Natural killer cell (primary cell): Measurements from ENCODE around the gene KHDC1L. TPM values are rescaled to one million over a fixed set of nuclear protein-coding genes. Genes with fewer than 3 reads are reported as not detected.
"Not testable (repeated sequence)": the region's sequence is repeated elsewhere in the genome, so short reads cannot be mapped to it uniquely, and the experiment has no call there.

Experiments
- ATAC-seq, 3 donors: fragments of 150-1000 bp in 2 of 3; fragments of 200-7000 bp in 1 of 3; cut with Tn5 transposase; 1 replicate in 1 of 3; 2 replicates in 2 of 3; pipeline ENCODE4 v1.10.0; 2021; ENCODE audit warnings: mild to moderate bottlenecking in 2 of 3, moderate library complexity in 2 of 3
- DNase-seq, 2 donors: peaks; one replicate each; pipeline versions ENCODE4 v3.0.0 to v3.0.0-alpha.2; 2013 to 2021; ENCODE audit warnings: mixed read lengths in 1 of 2
- H3K27ac ChIP-seq: one replicate; pipeline ENCODE4 v1.5.1; 2013; ENCODE audit warnings: mild to moderate bottlenecking, low read length
- H3K27me3 ChIP-seq: one replicate; pipeline ENCODE4 v1.6.1; 2013; ENCODE audit warnings: low read length; ENCODE audit not compliant: control insufficient read depth, insufficient read depth
- H3K36me3 ChIP-seq: one replicate; pipeline ENCODE4 v1.6.1; 2013; ENCODE audit warnings: low read length; ENCODE audit not compliant: control insufficient read depth, insufficient read depth
- H3K4me1 ChIP-seq: one replicate; pipeline ENCODE4 v1.6.1; 2013; ENCODE audit warnings: low read length; ENCODE audit not compliant: control insufficient read depth, insufficient read depth
- H3K4me3 ChIP-seq: one replicate; pipeline ENCODE4 v1.5.1; 2013; ENCODE audit warnings: low read length
- H3K9me3 ChIP-seq: one replicate; pipeline ENCODE4 v1.6.1; 2013; ENCODE audit warnings: low read length; ENCODE audit not compliant: control insufficient read depth, insufficient read depth
- H3K27ac Mint-ChIP-seq, 2 donors: one replicate each; pipeline ENCODE4 v1.8.0; 2022; ENCODE audit warnings: mild to moderate bottlenecking in 2 of 2, mixed read lengths in 2 of 2, moderate library complexity in 1 of 2
- H3K27me3 Mint-ChIP-seq, 2 donors: one replicate each; pipeline ENCODE4 v1.8.0; 2022; ENCODE audit warnings: low read depth in 2 of 2, mixed read lengths in 2 of 2
- H3K36me3 Mint-ChIP-seq: one replicate; pipeline ENCODE4 v1.8.0; 2022; ENCODE audit warnings: mixed read lengths
- H3K4me1 Mint-ChIP-seq, 2 donors: one replicate each; pipeline ENCODE4 v1.8.0; 2022; ENCODE audit warnings: mixed read lengths in 2 of 2
- H3K4me3 Mint-ChIP-seq: one replicate; pipeline ENCODE4 v1.8.0; 2022; ENCODE audit warnings: mild to moderate bottlenecking, moderate library complexity, mixed read lengths
- H3K9me3 Mint-ChIP-seq, 2 donors: one replicate each; pipeline ENCODE4 v1.8.0; 2022; ENCODE audit warnings: mixed read lengths in 2 of 2
- CTCF ChIP-seq: fragments of 200-600 bp; IDR thresholded peaks from one replicate; pipeline ENCODE4 v1.8.0; 2022; ENCODE audit warnings: antibody characterized with exemption
- WGBS: methylation state at CpG from one replicate; pipeline ENCODE4 v1.1.7; 2013; ENCODE audit warnings: missing lambda C conversion rate; ENCODE audit not compliant: insufficient coverage; 5-methylcytosine and 5-hydroxymethylcytosine counted together
- intact Hi-C: fragments of 100-400 bp; cut with micrococcal nuclease; formaldehyde crosslinking; loops from one replicate; pipeline ENCODE4 v1.14.2; 2022
- total RNA-seq, 4 donors: library from RNA; stranded (reverse); fragments of 120-200 nt in 1 of 4; gene quantifications; one replicate each; pipeline versions ENCODE4 v1.2.3 to v1.2.4, GENCODE V29; 2013 to 2022

Gene KHDC1L
- total RNA-seq, 3 donors from 2014 or later (not counting 1 experiment from before 2014, with no cell fraction given) = 0.45 to 2.1 TPM; not detected in 1

GRCh38 chr6:73240730-73241129 is 15.4 kb upstream of the KHDC1L start:
- WGBS = 95% methylated on average over 4 of the region's 4 CpGs
- no peak for ATAC-seq
- H3K27me3 ChIP-seq = no peaks in the 10 kb centered on the region
- intact Hi-C loops = no loop called here
- H3K9me3 ChIP-seq = no peaks in the 10 kb centered on the region
- no peak overlapping the region for H3K4me3 ChIP-seq
- no peaks in the 10 kb centered on the region for H3K36me3 ChIP-seq
- Mint-ChIP-seq H3K36me3 (no peaks in the 10 kb centered on the region), H3K9me3 (no peaks in the 10 kb centered on the region), H3K27ac (no peak overlapping the region), H3K27me3 (peaks cover 0 to 5% of the 10 kb centered on the region in 2 donors), H3K4me3 (no peak overlapping the region), H3K4me1 (no peaks in the 10 kb centered on the region)
- no peak for DNase-seq
- H3K4me1 ChIP-seq = no peaks in the 10 kb centered on the region
- TF ChIP-seq CTCF = no peak
- no peak overlapping the region for H3K27ac ChIP-seq

DNA sequence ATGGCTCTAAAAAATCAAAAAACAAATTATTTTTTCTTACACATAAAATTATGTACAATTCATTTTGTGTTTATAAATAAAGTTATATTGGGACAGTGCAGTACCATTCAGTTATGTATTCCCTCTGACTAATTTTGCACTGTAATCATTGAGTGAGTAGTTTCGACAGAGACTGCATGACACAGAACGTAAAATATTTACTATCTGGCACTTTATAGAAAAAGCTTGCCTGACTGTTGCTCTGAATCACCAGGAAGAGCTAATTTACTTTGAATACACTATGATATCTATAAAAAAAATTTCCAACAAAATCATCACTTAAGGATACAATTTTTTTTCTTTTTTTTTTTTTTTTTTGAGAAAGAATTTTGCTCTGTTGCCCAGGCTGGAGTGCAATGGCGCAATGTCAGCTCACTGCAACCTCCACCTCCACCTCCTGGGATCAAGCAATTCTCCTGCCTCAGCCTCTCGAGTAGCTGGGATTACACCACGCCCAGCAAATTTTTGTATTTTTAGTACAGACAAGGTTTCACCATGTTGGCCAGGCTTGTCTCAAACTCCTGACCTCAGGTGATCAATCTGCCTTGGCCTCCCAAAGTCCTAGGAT is 11.0 kb upstream of the KHDC1L start:
- Mint-ChIP-seq H3K4me1 (no peaks in the 10 kb centered on the region), H3K27me3 (no peaks in the 10 kb centered on the region), H3K4me3 (no peak overlapping the region), H3K9me3 (no peaks in the 10 kb centered on the region), H3K27ac (no peak overlapping the region), H3K36me3 (no peaks in the 10 kb centered on the region)
- no peaks in the 10 kb centered on the region for H3K27me3 ChIP-seq
- no peak for TF ChIP-seq CTCF
- DNase-seq = no peak
- 97% methylated on average over 5 of the region's 5 CpGs for WGBS
- H3K27ac ChIP-seq = no peak overlapping the region
- intact Hi-C loops = no loop called here
- no peaks in the 10 kb centered on the region for H3K9me3 ChIP-seq
- no peaks in the 10 kb centered on the region for H3K4me1 ChIP-seq
- H3K4me3 ChIP-seq = no peak overlapping the region
- H3K36me3 ChIP-seq = no peaks in the 10 kb centered on the region
- no peak for ATAC-seq

DNA sequence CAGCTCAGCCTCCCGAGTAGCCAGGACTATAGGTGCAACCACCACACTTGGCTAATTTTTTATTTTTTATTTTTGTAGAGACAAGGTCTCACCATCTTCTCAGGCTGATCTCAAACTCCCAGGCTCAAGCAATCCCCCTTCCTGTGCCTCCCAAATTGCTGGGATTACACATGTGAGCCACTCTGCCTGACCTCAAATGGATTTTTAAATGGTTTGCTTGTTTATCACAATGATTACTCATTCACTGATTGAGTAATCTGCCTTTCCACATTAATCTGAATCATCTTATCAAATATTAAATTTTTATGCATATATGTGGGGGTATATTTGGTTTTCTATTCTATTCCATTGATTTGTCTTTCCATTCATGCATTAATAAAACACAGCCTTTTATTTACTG is 9.4 kb upstream of the KHDC1L start:
- H3K36me3 Mint-ChIP-seq = no peaks in the 10 kb centered on the region
- no peak overlapping the region for H3K4me3 Mint-ChIP-seq
- DNase-seq = no peak
- no peak for TF ChIP-seq CTCF
- intact Hi-C loops = no loop called here
- Histone ChIP-seq H3K36me3 (no peaks in the 10 kb centered on the region), H3K4me3 (no peak overlapping the region), H3K4me1 (no peaks in the 10 kb centered on the region), H3K27me3 (no peaks in the 10 kb centered on the region), H3K27ac (no peak overlapping the region), H3K9me3 (no peaks in the 10 kb centered on the region)
- no peak overlapping the region for H3K27ac Mint-ChIP-seq
- H3K4me1 Mint-ChIP-seq = no peaks in the 10 kb centered on the region
- no peaks in the 10 kb centered on the region for H3K27me3 Mint-ChIP-seq
- H3K9me3 Mint-ChIP-seq = no peaks in the 10 kb centered on the region
- WGBS = 100% methylated on average over 1 of the region's 1 CpG
- no peak for ATAC-seq

- intact Hi-C loops, H3K9me3 Mint-ChIP-seq, H3K36me3 ChIP-seq, H3K27me3 ChIP-seq, H3K4me1 Mint-ChIP-seq, H3K27ac Mint-ChIP-seq, H3K27me3 Mint-ChIP-seq, DNase-seq, H3K4me3 ChIP-seq, H3K9me3 ChIP-seq, H3K36me3 Mint-ChIP-seq, ATAC-seq, H3K4me3 Mint-ChIP-seq, H3K4me1 ChIP-seq, H3K27ac ChIP-seq: not testable (repeated sequence)
- 78% methylated on average over 3 of the region's 3 CpGs for WGBS
Measured at GRCh38 chr6:73233971-73234370, 8.7 kb upstream of the KHDC1L start.
